CD4-positive, alpha-beta T cell treated with Interleukin-15 for 4 hours (primary cell): ENCODE data around the gene SEC24C.

Experiments used
- DNase-seq: peaks from one replicate; pipeline ENCODE4 v3.0.0-alpha.2; 2020; ENCODE audit warnings: low spot score

SEC24C gene

DNA sequence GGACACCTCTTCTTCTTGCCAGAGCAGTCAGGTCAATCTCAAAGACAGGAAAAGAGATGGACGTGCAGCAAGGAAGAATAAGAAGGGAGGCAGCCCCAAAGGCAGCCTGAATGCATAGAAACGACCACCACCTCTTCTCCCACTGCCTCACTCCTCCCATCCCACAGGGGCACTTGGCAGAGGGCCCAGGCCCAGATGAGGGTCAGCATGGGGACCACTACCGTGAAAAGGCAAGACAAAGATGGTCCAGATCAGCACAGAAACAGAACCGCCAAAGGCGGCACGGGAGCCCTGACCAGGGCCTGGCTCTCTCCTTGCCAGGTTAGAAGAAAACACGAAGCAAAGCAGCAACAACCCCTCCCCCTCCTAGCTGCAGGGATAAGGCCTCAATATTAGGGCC lies 69.2 kb downstream of the SEC24C start:
- no peak for DNase-seq

DNA sequence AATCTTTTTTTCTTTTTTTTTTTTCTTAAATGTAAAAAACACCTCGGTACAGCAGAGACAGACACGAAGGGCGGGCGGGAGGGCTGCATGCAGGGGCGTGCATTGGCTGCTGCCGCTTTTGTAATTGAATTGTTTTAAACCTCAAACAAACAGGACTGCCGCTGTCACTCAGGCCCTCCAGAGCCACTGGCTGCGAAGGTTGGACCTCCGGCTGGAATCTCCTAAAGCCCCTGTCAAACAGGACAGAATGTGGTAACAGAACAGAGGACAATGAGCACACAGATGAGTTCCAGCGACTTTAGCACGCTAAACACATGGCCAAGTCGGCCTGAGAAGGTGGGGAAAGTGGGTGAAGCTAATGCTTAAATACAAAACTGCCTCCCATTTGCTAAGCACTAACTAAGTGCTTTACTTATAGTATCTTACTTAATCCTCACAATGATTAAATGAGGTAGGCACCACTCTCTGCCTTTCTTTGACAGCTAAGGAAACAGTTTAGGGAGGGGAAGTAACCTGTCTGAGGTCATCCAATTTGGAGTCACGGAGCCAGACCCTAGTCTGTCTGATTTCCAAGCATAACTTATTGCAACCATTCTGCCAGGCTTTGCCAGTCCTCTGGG lies 70.2 kb downstream of the SEC24C start:
- no peak for DNase-seq

DNA sequence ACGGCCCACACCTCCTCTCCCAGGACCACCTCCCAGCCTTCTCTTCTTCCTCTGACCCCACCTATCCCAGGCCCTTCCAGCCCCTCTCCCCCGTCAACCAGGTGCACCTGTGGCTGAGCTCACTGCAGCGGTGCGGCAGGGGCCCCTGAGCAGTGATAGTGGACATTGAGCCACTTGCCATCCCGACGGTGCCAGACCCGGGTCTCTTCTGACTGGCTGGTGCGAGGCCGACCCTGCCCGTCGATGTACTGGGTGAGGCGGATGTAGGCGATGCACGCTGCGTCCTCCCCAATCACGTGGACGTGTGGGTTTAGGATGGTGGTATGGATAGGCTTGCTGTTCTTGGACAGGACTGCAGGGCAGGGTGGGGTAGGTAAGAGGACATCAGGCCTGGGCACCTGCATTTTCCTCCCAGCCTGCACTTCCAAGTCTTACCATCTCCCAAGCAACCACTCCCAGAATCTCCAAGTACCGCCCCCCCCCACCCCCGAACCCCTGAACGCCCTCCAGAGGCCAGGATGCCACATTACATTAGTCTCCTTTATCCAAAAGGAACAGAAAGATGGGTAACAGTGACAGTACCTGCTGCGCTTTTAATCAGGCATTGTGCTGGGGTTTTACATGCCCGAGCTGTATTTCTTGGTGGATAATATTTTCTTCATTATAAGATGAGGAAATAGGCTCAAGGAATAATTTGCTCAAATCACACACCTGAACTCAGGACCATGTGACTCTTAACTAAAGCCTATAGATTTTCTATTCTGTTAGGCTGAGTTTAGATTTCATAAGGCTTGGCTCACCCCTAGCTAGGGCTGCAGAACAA lies 70.9 kb downstream of the SEC24C start:
- DNase-seq = no peak

DNA sequence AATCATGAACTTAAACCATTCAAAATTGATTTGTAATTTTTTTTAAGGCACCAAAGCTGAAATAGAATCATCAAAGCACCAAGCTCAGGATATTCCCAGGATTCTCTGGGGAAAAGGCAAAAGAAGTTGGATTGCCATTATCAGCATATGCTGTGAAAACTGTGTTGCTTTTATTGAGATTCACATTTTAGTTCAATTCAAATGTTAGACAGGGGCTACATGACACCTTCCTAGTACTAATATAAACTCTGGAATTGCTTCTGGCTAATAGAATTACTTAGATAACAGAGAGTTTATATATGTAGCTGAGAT lies 71.5 kb downstream of the SEC24C start:
- DNase-seq = no peak

DNA sequence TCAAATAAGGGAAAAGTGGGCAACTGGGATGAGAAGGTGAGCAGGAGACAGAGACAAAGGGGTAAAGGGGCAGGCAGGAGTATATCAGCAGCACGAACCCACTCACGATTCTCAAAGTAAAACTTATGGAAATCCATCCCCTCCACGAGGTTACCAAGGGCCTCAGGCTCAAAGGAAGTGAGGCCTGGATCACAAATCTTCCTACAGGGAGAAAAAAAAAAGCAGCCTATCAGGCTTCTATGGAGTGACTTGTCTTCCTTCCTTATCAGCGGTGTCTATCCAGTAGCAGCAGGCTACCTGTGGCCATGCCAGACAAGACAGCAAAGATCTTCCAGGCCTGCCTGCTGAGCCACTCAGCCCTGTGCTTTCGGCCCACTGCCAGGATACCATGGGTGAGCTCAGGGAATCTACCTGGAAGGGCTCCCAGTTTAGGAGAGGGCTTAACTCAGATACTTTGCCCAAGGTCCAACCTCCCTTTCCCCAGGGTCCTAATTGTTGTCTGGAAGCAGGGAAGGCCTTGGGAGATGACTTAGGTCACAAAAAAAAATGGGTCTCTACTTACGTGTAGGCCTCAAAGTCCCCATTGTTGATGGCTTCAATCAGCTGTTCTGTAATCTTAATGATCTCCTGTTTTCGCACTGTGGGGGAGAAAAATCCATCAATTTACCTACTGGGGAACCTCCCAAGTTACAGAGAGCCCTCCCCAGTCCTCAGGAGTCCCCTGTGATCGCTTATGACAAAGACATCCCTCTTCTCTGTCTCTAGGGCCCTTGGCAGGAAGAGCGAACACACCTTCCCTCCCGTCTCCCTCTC lies 73.0 kb downstream of the SEC24C start:
- no peak for DNase-seq

DNA sequence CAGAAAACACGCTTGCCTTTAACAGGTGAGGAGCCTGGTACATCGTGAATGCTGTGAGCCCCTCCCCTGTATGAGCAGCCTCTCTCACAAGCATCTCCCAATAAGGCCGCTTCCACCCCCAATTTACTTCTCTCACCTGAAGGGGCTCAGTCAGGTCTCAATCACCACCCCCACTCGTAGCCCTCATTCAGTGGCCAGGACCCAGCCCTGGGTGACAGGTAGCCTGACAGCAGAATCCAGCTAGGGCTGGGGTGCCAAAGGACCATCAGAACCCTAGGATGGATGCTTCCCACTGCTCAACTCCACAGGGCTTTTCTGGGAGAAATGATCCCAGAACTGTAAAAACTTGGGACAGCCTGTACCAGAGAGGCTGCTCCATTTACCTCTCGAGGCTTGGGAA lies 73.7 kb downstream of the SEC24C start:
- DNase-seq = no peak

DNA sequence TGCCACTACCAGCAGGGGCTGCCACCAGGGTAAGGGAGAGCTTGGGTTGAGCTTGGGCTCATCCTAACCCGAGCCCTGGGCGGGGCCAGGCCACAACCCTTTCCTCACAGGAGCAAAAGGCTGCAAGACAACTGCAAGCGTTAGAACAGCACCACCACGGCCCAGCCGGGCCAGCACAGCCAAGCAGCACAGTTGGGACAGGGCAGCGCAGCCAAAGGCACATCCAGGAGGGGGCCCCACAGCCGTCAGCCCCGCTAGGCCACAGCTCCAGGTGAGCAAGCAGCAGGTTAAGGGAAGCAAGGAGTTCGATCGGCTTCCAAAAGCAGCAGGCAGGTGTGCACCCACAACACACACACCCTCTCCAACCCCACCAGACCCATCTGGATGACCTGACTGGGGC lies 74.2 kb downstream of the SEC24C start:
- no peak for DNase-seq

DNA sequence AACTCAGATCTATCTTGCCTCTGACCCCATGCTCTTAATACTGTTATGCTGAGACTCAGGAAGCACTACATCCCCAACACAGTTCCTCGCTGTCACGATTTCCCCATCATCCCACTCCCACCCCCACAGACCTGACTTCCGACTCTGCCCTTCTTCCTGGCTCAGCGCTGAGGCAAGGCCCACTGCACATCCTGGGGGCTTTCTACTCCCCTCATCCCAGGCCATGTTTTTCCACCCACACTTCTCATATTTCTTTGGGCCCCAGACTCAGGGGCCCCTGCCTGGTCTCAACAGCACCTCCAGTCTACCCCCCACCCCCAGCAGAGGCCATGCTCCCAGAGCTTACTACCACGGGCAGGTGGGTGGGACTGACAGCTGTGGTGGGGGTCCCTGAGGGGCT lies 74.9 kb downstream of the SEC24C start:
- DNase-seq = no peak

DNA sequence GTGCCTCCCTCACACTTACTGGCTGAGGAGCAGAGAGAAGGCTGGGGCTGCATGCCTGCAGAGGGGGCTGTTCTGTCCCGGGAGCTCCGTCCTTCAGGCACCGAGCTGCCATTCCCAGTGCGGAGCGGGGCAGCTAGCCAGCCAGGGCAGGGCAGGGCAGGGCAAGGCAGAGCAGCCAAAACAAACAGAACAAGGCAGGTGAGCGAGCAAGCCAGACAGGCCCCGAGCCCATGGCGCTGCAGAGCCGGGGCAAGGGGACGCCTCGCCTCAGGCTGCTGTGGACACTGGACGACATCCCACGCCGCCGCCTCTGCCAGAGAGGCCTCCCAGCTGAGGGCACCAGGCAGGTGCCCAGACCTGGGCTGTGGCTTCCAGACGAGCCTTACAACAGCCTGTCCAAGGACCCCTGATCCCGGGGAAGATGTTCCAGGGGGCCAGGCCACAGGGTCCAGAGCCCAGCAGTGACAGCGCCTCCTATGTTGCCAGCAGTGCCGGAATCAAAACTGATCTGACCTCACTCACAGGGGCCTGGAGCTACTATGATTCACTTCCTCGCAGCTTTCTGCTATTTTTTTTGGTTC lies 75.4 kb downstream of the SEC24C start:
- DNase-seq = no peak
